ENCODE results near the gene SFXN3.
"Not testable (repeated sequence)": the region's sequence is repeated elsewhere in the genome, so short reads cannot be mapped to it uniquely, and the experiment has no call there.

SFXN3 gene

DNA sequence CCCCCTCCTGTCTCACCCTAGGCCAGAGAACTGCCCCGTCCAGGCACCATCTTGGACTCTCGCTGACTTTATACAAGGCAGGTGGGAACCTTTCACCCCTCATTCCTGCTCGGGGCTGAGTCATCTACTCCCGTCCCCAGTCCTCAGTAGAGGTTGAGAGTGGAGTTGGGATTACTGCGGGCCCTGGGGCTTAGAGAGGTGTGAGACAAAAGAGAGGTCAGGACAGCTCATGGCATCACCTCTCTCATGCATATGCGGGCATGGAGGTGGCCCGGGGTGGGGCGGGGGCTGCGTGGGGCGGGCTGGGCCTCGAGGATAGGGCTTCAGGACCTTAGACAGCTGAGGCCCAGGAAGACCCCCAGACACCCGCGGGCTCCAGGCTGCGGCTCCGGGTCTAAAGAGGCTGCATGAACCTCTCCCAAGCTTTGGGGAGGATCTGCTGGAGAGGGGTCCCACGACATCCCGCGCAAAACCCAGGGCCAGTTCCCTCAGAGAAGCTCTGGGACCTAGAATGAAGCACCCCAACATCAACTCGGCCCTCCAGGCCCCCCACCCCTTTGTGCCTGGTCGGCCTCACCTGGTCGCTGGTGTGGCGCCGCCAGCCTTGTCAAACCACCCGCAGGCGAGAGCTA, 422 bp upstream of the SFXN3 start:
- DNase-seq (ENCODE audit: low read depth), result no peak
- TF ChIP-seq, protein P1, sequence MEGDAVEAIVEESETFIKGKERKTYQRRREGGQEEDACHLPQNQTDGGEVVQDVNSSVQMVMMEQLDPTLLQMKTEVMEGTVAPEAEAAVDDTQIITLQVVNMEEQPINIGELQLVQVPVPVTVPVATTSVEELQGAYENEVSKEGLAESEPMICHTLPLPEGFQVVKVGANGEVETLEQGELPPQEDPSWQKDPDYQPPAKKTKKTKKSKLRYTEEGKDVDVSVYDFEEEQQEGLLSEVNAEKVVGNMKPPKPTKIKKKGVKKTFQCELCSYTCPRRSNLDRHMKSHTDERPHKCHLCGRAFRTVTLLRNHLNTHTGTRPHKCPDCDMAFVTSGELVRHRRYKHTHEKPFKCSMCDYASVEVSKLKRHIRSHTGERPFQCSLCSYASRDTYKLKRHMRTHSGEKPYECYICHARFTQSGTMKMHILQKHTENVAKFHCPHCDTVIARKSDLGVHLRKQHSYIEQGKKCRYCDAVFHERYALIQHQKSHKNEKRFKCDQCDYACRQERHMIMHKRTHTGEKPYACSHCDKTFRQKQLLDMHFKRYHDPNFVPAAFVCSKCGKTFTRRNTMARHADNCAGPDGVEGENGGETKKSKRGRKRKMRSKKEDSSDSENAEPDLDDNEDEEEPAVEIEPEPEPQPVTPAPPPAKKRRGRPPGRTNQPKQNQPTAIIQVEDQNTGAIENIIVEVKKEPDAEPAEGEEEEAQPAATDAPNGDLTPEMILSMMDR (IDR thresholded peaks at IDR 0.05; ENCODE audit: low read depth, low read length, missing control alignments), result no peak
- H3K4me3 ChIP-seq (ENCODE audit: low read depth, low read length), result peak overlapping the region; percentile 88
- in situ Hi-C loops (cut with HindIII; ENCODE audit: low sequenced_read_pairs), result loop anchor here (5.0 kb wide), 1 partner anchor 33 kb away; the partner anchor contains the start of gene LZTS2

DNA sequence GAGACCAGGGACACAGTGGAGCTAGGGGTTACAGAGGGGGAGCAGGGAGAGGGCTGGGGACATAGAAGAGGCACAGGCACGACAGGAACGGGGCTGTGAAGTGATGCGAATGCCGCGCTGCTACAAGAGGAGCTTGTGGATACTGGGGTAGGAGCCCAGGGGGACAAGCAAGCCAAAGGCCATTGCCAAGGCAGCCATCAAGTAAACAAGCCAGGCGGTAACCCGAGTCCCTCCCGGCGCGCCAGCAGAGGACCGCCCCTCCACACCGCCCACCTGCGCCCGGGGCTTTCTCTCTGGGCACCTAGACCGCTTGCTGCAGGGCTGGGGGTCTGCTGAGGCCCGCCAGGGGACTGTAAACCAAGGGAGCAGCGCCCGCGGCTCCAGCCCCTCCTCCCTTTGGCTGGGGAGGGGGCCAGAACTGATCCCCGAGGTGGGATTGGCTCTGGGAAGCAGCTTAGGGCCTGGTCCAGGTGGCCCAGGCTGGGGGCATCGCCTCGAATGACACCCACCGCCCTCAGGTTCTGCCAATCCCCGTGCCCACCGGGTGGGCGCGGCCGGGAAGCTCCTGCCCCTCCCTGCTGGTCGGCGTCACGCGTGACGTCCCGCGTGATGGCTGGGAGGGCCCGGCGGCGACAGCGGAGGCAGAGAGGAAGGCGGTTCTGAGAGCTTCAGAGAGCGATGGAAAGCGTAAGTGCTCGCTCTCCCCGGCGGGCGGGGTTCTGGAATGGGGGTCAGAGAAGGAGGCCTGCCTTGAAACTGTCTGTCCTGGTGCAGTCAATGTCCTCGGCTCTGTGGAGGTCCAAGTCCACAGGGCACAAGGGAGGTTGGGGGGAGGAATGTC, 982 bp downstream of the SFXN3 start:
- TF ChIP-seq, protein P1 (IDR thresholded peaks at IDR 0.05; ENCODE audit: low read depth, low read length, missing control alignments), result no peak

DNA sequence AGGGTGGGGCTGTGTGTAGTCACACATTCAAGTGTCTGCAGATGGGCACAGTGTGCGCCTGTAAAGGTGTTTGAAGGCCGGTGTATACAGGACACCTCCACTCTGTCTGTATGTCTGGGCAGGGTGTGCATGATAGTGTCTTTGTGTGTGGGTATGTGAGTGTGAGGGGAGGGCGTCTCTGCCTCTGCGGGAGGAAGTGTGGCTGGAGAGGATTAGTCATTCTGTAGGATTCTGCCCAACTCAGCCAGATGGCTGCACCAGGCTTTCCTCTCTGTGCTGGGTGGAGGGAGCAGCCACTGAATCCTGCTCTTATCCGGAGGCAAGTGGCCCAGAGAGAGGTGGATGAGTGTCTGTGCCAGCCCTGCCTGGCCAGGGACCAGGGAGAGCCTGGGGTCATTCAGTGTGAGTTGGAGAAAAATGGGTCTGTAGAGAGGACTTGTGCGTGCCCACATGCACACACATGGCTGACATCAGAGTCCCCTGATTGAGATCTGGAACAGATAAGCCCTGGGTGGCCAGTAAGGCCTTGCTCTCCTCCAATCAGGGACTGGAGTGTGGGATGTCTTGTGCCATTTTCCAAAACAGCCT, 1.7 kb downstream of the SFXN3 start:
- peak; percentile 75 for DNase-seq (ENCODE audit: low read depth)
- in situ Hi-C loops (cut with HindIII; ENCODE audit: low sequenced_read_pairs), result loop anchor here (5.0 kb wide), 1 partner anchor 35 kb away; the partner anchor contains the start of gene LZTS2

More for the DNA sequence above, 982 bp downstream of the SFXN3 start:
- no peak for DNase-seq (ENCODE audit: low read depth)
- H3K4me3 ChIP-seq (ENCODE audit: low read depth, low read length), result peak overlapping the region; percentile 88
- in situ Hi-C loops (cut with HindIII; ENCODE audit: low sequenced_read_pairs), result loop anchor here (5.0 kb wide), 1 partner anchor 35 kb away; the partner anchor contains the start of gene LZTS2

DNA sequence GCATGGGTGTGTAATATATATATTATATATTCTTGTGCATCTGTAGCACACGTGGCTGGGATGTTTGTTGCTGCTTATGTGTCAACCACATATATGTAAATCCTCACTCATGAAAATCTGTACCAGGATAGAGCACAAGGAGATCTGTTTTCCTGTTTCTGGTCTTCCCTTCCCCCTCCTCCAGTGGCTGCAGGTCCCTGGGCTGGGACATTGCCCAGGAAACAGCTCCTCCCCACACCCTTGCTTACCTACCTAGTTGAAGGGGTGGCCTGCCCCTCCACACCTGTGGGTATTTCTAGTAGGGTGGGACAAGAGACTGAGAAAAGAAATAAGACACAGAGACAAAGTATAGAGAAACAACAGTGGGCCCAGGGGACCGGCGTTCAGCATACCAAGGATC, 2.2 kb downstream of the SFXN3 start:
- in situ Hi-C loops (cut with HindIII; ENCODE audit: low sequenced_read_pairs), result loop anchor here (5.0 kb wide), 1 partner anchor 36 kb away; the partner anchor contains the start of gene LZTS2
- TF ChIP-seq, protein P1 (IDR thresholded peaks at IDR 0.05; ENCODE audit: low read depth, low read length, missing control alignments), result no peak
- H3K4me3 ChIP-seq (ENCODE audit: low read depth, low read length), result peak overlapping the region; percentile 88

More for the DNA sequence above, 1.7 kb downstream of the SFXN3 start:
- TF ChIP-seq, protein P1 (IDR thresholded peaks at IDR 0.05; ENCODE audit: low read depth, low read length, missing control alignments), result no peak
- peak overlapping the region; percentile 88 for H3K4me3 ChIP-seq (ENCODE audit: low read depth, low read length)

DNA sequence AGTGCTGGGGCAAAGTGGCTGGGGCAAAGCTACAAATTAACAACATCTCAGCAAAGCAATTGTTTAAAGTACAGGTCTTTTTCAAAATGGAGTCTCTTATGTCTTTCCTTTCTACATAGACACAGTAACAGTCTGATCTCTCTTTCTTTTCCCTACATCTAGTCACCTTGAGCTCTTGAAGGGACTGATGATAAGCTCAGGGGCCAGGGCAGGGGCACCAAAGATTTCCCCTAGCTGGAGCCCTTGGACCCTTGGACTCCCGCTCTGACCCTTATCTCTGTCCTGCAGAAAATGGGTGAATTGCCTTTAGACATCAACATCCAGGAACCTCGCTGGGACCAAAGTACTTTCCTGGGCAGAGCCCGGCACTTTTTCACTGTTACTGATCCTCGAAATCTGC, 3.4 kb downstream of the SFXN3 start:
- DNase-seq (ENCODE audit: low read depth); H3K4me3 ChIP-seq (ENCODE audit: low read depth, low read length): not testable (repeated sequence)
- in situ Hi-C loops (cut with HindIII; ENCODE audit: low sequenced_read_pairs), result loop anchor here (5.0 kb wide), 1 partner anchor 37 kb away; the partner anchor contains the start of gene LZTS2

More for the DNA sequence above, 2.2 kb downstream of the SFXN3 start:
- no peak for DNase-seq (ENCODE audit: low read depth)

DNA sequence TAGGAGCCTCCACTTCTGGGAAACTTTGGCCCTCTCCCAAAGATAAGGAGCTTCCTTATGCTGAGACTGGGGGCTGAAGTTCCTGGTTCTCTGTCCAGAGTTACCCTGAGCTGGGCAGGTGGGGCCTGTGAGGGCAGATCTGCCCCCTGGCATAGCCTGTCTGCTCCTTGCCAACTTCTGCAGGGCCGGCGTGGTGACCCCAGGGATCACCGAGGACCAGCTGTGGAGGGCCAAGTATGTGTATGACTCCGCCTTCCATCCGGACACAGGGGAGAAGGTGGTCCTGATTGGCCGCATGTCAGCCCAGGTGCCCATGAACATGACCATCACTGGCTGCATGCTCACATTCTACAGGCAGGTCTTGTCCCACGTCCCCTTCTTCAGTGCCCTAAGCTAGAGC, 4.3 kb downstream of the SFXN3 start:
- no peak for DNase-seq (ENCODE audit: low read depth)
- TF ChIP-seq, protein P1 (IDR thresholded peaks at IDR 0.05; ENCODE audit: low read depth, low read length, missing control alignments), result no peak
- in situ Hi-C loops (cut with HindIII; ENCODE audit: low sequenced_read_pairs), result no loop called here
- H3K4me3 ChIP-seq (ENCODE audit: low read depth, low read length), result no peak overlapping the region

All from astrocyte of the cerebellum (primary cell).